KMS-11 (cell line): ENCODE data around the gene MSI1.

Experiments
- H2AFZ ChIP-seq: fragments of 200-600 bp; sonication (generic); 2 replicates; pipeline ENCODE4 v1.6.1; 2016; ENCODE audit warnings: antibody characterized with exemption, mixed run types, low read depth
- H3K27ac ChIP-seq: fragments of 200-600 bp; sonication (generic); 2 replicates; pipeline ENCODE4 v1.6.1; 2016; ENCODE audit warnings: mild to moderate bottlenecking, mixed run types
- H3K27me3 ChIP-seq: fragments of 200-600 bp; sonication (generic); 2 replicates; pipeline ENCODE4 v1.6.1; 2017; ENCODE audit warnings: mild to moderate bottlenecking, low read depth, mixed run types, moderate library complexity; ENCODE audit not compliant: insufficient read depth
- H3K36me3 ChIP-seq: fragments of 200-600 bp; sonication (generic); 2 replicates; pipeline ENCODE4 v1.6.1; 2017; ENCODE audit warnings: mild to moderate bottlenecking, mixed run types; ENCODE audit not compliant: insufficient read depth
- H3K4me1 ChIP-seq: fragments of 200-600 bp; sonication (generic); 2 replicates; pipeline ENCODE4 v1.6.1; 2016; ENCODE audit warnings: mild to moderate bottlenecking, low read depth, mixed run types; ENCODE audit not compliant: poor library complexity, severe bottlenecking
- H3K4me2 ChIP-seq: fragments of 200-600 bp; sonication (generic); 2 replicates; pipeline ENCODE4 v1.7.0; 2016; ENCODE audit warnings: mild to moderate bottlenecking, mixed run types
- H3K4me3 ChIP-seq: fragments of 200-600 bp; sonication (generic); IDR thresholded peaks from 2 replicates; pipeline ENCODE4 v1.6.1; 2017; ENCODE audit warnings: low read depth, low read length, mixed read lengths; ENCODE audit not compliant: insufficient read depth
- H3K79me2 ChIP-seq: fragments of 200-600 bp; sonication (generic); 2 replicates; pipeline ENCODE4 v1.6.1; 2016; ENCODE audit warnings: low read depth, mixed run types; ENCODE audit not compliant: insufficient read depth
- H3K9ac ChIP-seq: fragments of 200-600 bp; sonication (generic); 2 replicates; pipeline ENCODE4 v1.6.1; 2016; ENCODE audit warnings: mild to moderate bottlenecking, mixed run types
- H4K20me1 ChIP-seq: fragments of 200-600 bp; sonication (generic); 2 replicates; pipeline ENCODE4 v1.6.1; 2016; ENCODE audit warnings: mild to moderate bottlenecking, mixed run types; ENCODE audit not compliant: insufficient read depth
- CTCF ChIP-seq: fragments of 200-600 bp; sonication (generic); conservative IDR thresholded peaks from 2 replicates; pipeline ENCODE4 v1.6.1; 2017; ENCODE audit warnings: low read depth, mild to moderate bottlenecking, antibody characterized with exemption, low read length, moderate library complexity, mixed read lengths

MSI1 gene

GRCh38 chr12:120314220-120314619, 54.7 kb downstream of the MSI1 start:
- H3K9ac ChIP-seq = no peak overlapping the region
- no peak overlapping the region for H2AFZ ChIP-seq
- H3K27ac ChIP-seq = no peak overlapping the region
- peaks cover 6% of the 10 kb centered on the region for H3K4me1 ChIP-seq
- H3K36me3 ChIP-seq = no peaks in the 10 kb centered on the region
- TF ChIP-seq CTCF = no peak
- no peaks in the 10 kb centered on the region for H3K79me2 ChIP-seq
- no peak overlapping the region for H3K4me3 ChIP-seq
- H3K27me3 ChIP-seq = no peaks in the 10 kb centered on the region
- H4K20me1 ChIP-seq = no peaks in the 10 kb centered on the region
- H3K4me2 ChIP-seq = no peak overlapping the region

- H3K79me2 ChIP-seq = no peaks in the 10 kb centered on the region
- no peaks in the 10 kb centered on the region for H4K20me1 ChIP-seq
- H3K9ac ChIP-seq = peak within 1 kb of the TSS; percentile 37; the same call in 1 of the 2 replicates
- H3K36me3 ChIP-seq = no peaks in the 10 kb centered on the region
- no peak within 1 kb of the TSS for H3K27ac ChIP-seq
- H3K4me3 ChIP-seq = no peak within 1 kb of the TSS
- peak within 1 kb of the TSS; percentile 85; the same call in 1 of the 2 replicates for H2AFZ ChIP-seq
- H3K4me2 ChIP-seq = peak within 1 kb of the TSS; percentile 83; the same call in 1 of the 2 replicates
- no peaks in the 10 kb centered on the region for H3K4me1 ChIP-seq
- peak; percentile 77 for TF ChIP-seq CTCF
- H3K27me3 ChIP-seq = no peaks in the 10 kb centered on the region
Observed at GRCh38 chr12:120301962-120302815, 66.8 kb downstream of the MSI1 start, which contains the start of gene SIRT4. SIRT4 (plus strand) TSS chr12:120302321; CDS start chr12:120303562, 1,241 bp downstream.

- H3K79me2 ChIP-seq = no peaks in the 10 kb centered on the region
- peak within 1 kb of the TSS; percentile 99 for H3K27ac ChIP-seq
- peak within 1 kb of the TSS; percentile 92 for H3K9ac ChIP-seq
- H3K4me3 ChIP-seq = no peak within 1 kb of the TSS
- H3K4me2 ChIP-seq = peak within 1 kb of the TSS; percentile 57
- peak within 1 kb of the TSS; percentile 66; the same call in 1 of the 2 replicates for H2AFZ ChIP-seq
- H3K27me3 ChIP-seq = no peaks in the 10 kb centered on the region
- H3K4me1 ChIP-seq = no peaks in the 10 kb centered on the region
- TF ChIP-seq CTCF = no peak
- no peaks in the 10 kb centered on the region for H4K20me1 ChIP-seq
- H3K36me3 ChIP-seq = no peaks in the 10 kb centered on the region
Observed at GRCh38 chr12:120292661-120293531, 76.1 kb downstream of the MSI1 start, which contains the start of gene RNU4-1. RNU4-1 (minus strand) TSS chr12:120293237.

- Histone ChIP-seq H3K27ac (peak overlapping the region; percentile 99), H4K20me1 (no peaks in the 10 kb centered on the region), H3K9ac (peak overlapping the region; percentile 92), H3K27me3 (no peaks in the 10 kb centered on the region), H3K36me3 (no peaks in the 10 kb centered on the region), H3K4me1 (no peaks in the 10 kb centered on the region), H2AFZ (peak overlapping the region; percentile 23; the same call in 1 of the 2 replicates), H3K4me3 (no peak overlapping the region), H3K4me2 (peak overlapping the region; percentile 57; the same call in 1 of the 2 replicates), H3K79me2 (no peaks in the 10 kb centered on the region)
- no peak for TF ChIP-seq CTCF
Observed at GRCh38 chr12:120292411-120292660, 76.6 kb downstream of the MSI1 start.
